WERI-Rb-1 (cell line): ENCODE results near the gene THSD7B.

ENCODE experiments used
- DNase-seq: peaks from one replicate; pipeline ENCODE4 v3.0.0-alpha.2; 2020
- H3K27ac ChIP-seq: fragments of 250-450 bp; sonication (Bioruptor Pico); 2 replicates; pipeline ENCODE4 v1.5.1; 2020; ENCODE audit warnings: mild to moderate bottlenecking, moderate library complexity
- H3K27me3 ChIP-seq: fragments of 250-450 bp; sonication (Bioruptor Pico); 2 replicates; pipeline ENCODE4 v1.5.1; 2021; ENCODE audit warnings: mild to moderate bottlenecking, low read depth, moderate library complexity; ENCODE audit not compliant: insufficient read depth, severe bottlenecking
- H3K36me3 ChIP-seq: fragments of 250-450 bp; sonication (Bioruptor Pico); 2 replicates; pipeline ENCODE4 v1.5.1; 2020; ENCODE audit warnings: mild to moderate bottlenecking, moderate library complexity
- H3K4me3 ChIP-seq: 2 replicates; pipeline ENCODE4 v1.5.1; 2011; ENCODE audit warnings: low read depth, mild to moderate bottlenecking, control low read depth, low read length
- H3K9me3 ChIP-seq: fragments of 250-450 bp; sonication (Bioruptor Pico); 2 replicates; pipeline ENCODE4 v1.5.1; 2021; ENCODE audit warnings: mild to moderate bottlenecking, moderate library complexity; ENCODE audit not compliant: severe bottlenecking
- TF ChIP-seq, protein P1 (sequence below): IDR thresholded peaks from 2 replicates; pipeline ENCODE4 v1.5.1; 2011; ENCODE audit warnings: low read depth, mild to moderate bottlenecking, control low read depth, inconsistent platforms, low read length

THSD7B gene

DNA sequence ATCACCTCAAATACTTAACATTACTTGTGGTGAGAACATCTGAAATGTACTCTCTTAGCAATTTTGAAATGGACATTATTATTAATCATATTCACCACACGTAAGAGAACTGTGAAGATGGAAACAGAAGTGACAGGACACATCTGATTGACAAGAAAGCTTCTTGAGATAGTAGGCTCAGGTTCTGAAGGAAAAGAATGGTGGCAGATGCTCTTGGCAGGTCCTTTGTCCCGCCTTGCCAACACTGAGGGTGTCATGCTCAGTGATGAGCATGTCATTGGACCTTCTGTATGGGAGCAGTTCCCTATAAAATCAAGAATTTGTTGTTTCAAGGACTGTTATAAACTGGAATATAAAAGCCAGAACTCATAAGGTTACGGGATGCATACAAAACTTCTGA is 428.1 kb downstream of the THSD7B start:
- Histone ChIP-seq H3K36me3 (no peaks in the 10 kb centered on the region), H3K27me3 (no peaks in the 10 kb centered on the region), H3K27ac (no peak overlapping the region), H3K4me3 (no peak overlapping the region), H3K9me3 (no peaks in the 10 kb centered on the region)
- no peak for DNase-seq
- TF ChIP-seq, protein P1, sequence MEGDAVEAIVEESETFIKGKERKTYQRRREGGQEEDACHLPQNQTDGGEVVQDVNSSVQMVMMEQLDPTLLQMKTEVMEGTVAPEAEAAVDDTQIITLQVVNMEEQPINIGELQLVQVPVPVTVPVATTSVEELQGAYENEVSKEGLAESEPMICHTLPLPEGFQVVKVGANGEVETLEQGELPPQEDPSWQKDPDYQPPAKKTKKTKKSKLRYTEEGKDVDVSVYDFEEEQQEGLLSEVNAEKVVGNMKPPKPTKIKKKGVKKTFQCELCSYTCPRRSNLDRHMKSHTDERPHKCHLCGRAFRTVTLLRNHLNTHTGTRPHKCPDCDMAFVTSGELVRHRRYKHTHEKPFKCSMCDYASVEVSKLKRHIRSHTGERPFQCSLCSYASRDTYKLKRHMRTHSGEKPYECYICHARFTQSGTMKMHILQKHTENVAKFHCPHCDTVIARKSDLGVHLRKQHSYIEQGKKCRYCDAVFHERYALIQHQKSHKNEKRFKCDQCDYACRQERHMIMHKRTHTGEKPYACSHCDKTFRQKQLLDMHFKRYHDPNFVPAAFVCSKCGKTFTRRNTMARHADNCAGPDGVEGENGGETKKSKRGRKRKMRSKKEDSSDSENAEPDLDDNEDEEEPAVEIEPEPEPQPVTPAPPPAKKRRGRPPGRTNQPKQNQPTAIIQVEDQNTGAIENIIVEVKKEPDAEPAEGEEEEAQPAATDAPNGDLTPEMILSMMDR: no peak

DNA sequence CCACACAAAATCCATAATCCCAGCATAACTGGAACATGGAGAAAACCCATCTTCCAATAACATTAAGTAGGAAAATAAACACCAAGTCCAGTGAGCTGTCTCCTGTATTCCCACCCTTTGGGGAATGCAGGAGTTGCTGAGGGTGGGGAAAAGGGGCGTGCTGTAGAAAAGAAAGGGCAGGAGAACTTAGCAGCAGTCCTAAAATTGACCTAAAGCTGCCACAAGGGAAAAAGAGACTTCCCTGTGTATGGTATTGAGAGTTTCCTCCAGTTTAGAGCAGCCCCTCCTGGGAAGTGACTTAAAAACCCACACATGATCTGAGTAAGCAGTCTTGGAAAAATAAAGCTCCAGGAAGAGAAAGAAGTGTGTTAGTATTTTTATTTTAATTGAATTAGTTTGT is 428.8 kb downstream of the THSD7B start:
- Histone ChIP-seq H3K27me3 (no peaks in the 10 kb centered on the region), H3K9me3 (no peaks in the 10 kb centered on the region), H3K4me3 (no peak overlapping the region), H3K27ac (no peak overlapping the region), H3K36me3 (no peaks in the 10 kb centered on the region)
- TF ChIP-seq, protein P1: no peak
- DNase-seq: no peak

DNA sequence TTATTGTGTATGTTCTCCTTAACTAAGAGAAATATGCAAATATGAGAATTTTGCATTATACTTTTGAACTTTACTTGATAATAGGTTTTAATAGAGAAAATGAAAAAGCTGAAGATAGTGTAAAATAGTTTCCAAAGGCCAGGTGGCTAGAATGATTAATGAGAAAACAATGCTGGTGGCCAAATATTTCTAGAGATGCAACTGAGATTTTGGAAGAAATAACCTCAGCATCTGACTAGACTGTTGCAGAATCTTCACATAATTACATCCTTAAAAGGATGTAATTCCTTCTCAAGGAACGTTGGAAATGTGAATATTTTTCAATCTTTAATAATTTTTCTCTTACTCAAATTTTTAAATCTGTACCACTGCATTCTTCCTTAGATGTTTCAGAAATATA is 434.4 kb downstream of the THSD7B start:
- no peak for DNase-seq
- TF ChIP-seq, protein P1: no peak
- no peak overlapping the region for H3K4me3 ChIP-seq
- H3K9me3 ChIP-seq: no peaks in the 10 kb centered on the region
- no peak overlapping the region for H3K27ac ChIP-seq
- H3K27me3 ChIP-seq: no peaks in the 10 kb centered on the region
- no peaks in the 10 kb centered on the region for H3K36me3 ChIP-seq

DNA sequence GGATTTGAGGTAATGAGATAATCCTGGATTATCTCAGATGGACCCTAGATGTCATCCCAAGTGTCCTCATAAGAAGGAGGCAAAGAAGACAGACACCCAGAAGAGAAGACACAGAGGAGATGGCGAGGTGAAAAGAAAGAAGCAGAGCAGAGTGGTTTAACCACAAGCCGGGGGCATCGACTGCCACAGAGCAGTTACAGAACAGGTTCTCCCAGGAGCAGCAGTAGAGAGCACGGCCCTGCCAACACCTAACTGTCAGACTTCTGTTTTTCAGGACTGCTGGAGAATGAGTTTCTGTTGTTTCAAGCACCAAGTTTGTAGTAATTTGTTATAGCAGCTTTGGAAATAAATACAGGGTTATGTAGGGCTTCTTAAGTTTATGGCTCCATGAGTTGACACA is 437.0 kb downstream of the THSD7B start:
- Histone ChIP-seq H3K27me3 (no peaks in the 10 kb centered on the region), H3K36me3 (no peaks in the 10 kb centered on the region), H3K4me3 (no peak overlapping the region), H3K9me3 (no peaks in the 10 kb centered on the region), H3K27ac (no peak overlapping the region)
- TF ChIP-seq, protein P1: no peak
- no peak for DNase-seq

DNA sequence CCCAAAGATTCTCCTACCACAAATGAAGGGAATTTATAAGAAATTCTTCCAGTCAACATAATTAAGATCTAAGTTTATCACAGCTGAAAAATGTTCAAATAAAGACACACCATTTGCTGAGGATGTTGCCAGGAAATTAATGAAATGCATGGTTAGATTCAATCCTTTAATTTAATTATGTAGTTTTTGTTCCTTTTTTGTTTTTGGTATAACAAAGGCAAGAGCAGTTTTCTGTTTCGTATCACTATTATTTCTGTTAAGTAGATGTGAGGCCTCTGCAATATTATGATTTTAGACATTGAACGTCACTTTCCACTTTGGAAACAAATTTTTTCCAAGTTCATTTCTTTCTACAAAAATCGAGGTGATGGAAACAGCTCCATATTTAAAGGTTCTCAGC is 440.0 kb downstream of the THSD7B start:
- TF ChIP-seq, protein P1: no peak
- Histone ChIP-seq H3K36me3 (no peaks in the 10 kb centered on the region), H3K4me3 (no peak overlapping the region), H3K27ac (no peak overlapping the region), H3K9me3 (no peaks in the 10 kb centered on the region), H3K27me3 (no peaks in the 10 kb centered on the region)
- no peak for DNase-seq

DNA sequence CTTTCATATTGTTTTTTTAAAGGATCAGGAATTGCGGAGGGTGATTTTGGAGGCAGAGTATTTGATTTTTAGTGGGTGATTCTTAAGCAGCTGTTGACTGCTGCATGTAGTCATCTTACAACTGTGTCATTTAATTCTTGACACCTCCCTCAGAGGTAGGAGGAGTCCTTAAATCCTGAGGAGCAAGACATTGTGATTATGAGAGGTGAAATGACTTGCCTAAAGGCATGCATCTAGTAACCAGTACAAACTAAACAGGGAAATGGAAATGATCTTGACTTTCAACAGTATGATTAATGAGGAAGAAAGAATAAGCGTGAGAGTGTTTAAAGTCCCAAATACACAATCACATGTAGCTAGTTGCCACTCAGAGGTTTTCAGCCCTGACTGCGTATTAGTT is 440.7 kb downstream of the THSD7B start:
- H3K4me3 ChIP-seq: no peak overlapping the region
- no peaks in the 10 kb centered on the region for H3K36me3 ChIP-seq
- no peaks in the 10 kb centered on the region for H3K27me3 ChIP-seq
- TF ChIP-seq, protein P1: no peak
- no peaks in the 10 kb centered on the region for H3K9me3 ChIP-seq
- no peak overlapping the region for H3K27ac ChIP-seq
- no peak for DNase-seq
